GM23338 (cell line): ENCODE data around the gene INPP5D. TPM values are rescaled to one million over a fixed set of nuclear protein-coding genes. Genes with fewer than 3 reads are reported as not detected.

ENCODE experiments used
- ATAC-seq: fragments of 200-7000 bp; cut with Tn5 transposase; 3 replicates; pipeline ENCODE4 v1.9.1; 2020
- DNase-seq: peaks from one replicate; pipeline ENCODE4 v3.0.0-alpha.2; 2015; ENCODE audit warnings: low spot score
- H2AFZ ChIP-seq: fragments of 200-600 bp; sonication (generic); 2 replicates; pipeline ENCODE4 v1.8.0; 2016; ENCODE audit warnings: antibody characterized with exemption, mild to moderate bottlenecking, moderate library complexity
- H3F3A ChIP-seq: fragments of 200-600 bp; sonication (generic); replicated peaks from 2 replicates; pipeline ENCODE4 v1.8.0; 2017; ENCODE audit warnings: antibody characterized with exemption, mixed run types, low read depth
- H3K27ac ChIP-seq: fragments of 200-600 bp; sonication (generic); 2 replicates; pipeline ENCODE4 v1.6.1; 2016; ENCODE audit warnings: low read depth
- H3K27me3 ChIP-seq: fragments of 200-600 bp; sonication (generic); 2 replicates; pipeline ENCODE4 v1.8.0; 2016; ENCODE audit warnings: mild to moderate bottlenecking, mixed run types, moderate library complexity; ENCODE audit not compliant: insufficient read depth
- H3K36me3 ChIP-seq: fragments of 200-600 bp; sonication (generic); 2 replicates; pipeline ENCODE4 v1.8.0; 2016; ENCODE audit warnings: mild to moderate bottlenecking; ENCODE audit not compliant: insufficient read depth
- H3K4me1 ChIP-seq: fragments of 200-600 bp; sonication (generic); 2 replicates; pipeline ENCODE4 v1.8.0; 2016; ENCODE audit warnings: mild to moderate bottlenecking, moderate library complexity; ENCODE audit not compliant: insufficient read depth
- H3K4me2 ChIP-seq: fragments of 200-600 bp; sonication (generic); 2 replicates; pipeline ENCODE4 v1.7.1; 2017; ENCODE audit warnings: mixed run types
- H3K4me3 ChIP-seq: fragments of 200-600 bp; sonication (generic); 2 replicates; pipeline ENCODE4 v1.6.1; 2016; ENCODE audit warnings: mixed run types
- H3K79me2 ChIP-seq: fragments of 200-600 bp; sonication (generic); replicated peaks from 2 replicates; pipeline ENCODE4 v1.8.0; 2017; ENCODE audit warnings: mild to moderate bottlenecking; ENCODE audit not compliant: insufficient read depth
- H3K9me2 ChIP-seq: fragments of 200-600 bp; sonication (generic); 2 replicates; pipeline ENCODE4 v1.8.0; 2017; ENCODE audit not compliant: insufficient read depth
- H4K20me1 ChIP-seq: fragments of 200-600 bp; sonication (generic); replicated peaks from 2 replicates; pipeline ENCODE4 v1.8.0; 2017; ENCODE audit warnings: mild to moderate bottlenecking; ENCODE audit not compliant: insufficient read depth
- H3K27ac Mint-ChIP-seq: 2 replicates; pipeline ENCODE4 v1.8.0; 2020; ENCODE audit warnings: inconsistent platforms, mild to moderate bottlenecking, moderate library complexity, mixed read lengths
- H3K27me3 Mint-ChIP-seq: 3 replicates; pipeline ENCODE4 v1.8.0; 2022; ENCODE audit warnings: low read depth, mild to moderate bottlenecking, moderate library complexity, mixed read lengths, inconsistent platforms; ENCODE audit not compliant: insufficient read depth, poor library complexity
- H3K36me3 Mint-ChIP-seq: 3 replicates; pipeline ENCODE4 v1.8.0; 2021; ENCODE audit warnings: low read depth, mild to moderate bottlenecking, inconsistent platforms, moderate library complexity, mixed read lengths
- H3K4me1 Mint-ChIP-seq: 3 replicates; pipeline ENCODE4 v1.8.0; 2020; ENCODE audit warnings: mild to moderate bottlenecking, inconsistent platforms, mixed read lengths
- H3K4me3 Mint-ChIP-seq: 3 replicates; pipeline ENCODE4 v1.8.0; 2021; ENCODE audit warnings: moderate library complexity, mild to moderate bottlenecking, inconsistent platforms, mixed read lengths
- H3K9me3 Mint-ChIP-seq: 3 replicates; pipeline ENCODE4 v1.8.0; 2020; ENCODE audit warnings: moderate library complexity, mild to moderate bottlenecking, inconsistent platforms, mixed read lengths
- CREB1 ChIP-seq: fragments of 250-450 bp; sonication (Bioruptor Pico); IDR thresholded peaks from 2 replicates; pipeline ENCODE4 v1.5.0; 2020; ENCODE audit warnings: low read depth, mild to moderate bottlenecking, moderate library complexity
- CTCF ChIP-seq, 2 experiments: fragments of 200-600 bp in 1 of 2; sonication (generic) in 1 of 2; conservative IDR thresholded peaks; 2 replicates each; pipeline versions ENCODE4 v1.5.1 to v1.6.1; 2016 to 2017; ENCODE audit warnings: antibody characterized with exemption in 2 of 2, low read depth in 2 of 2, mild to moderate bottlenecking in 2 of 2, moderate library complexity in 1 of 2
- EZH2 ChIP-seq: fragments of 200-600 bp; sonication (generic); IDR thresholded peaks from one replicate; pipeline ENCODE4 v1.8.0; 2017; ENCODE audit warnings: antibody characterized with exemption, mild to moderate bottlenecking, low read depth; ENCODE audit not compliant: unreplicated experiment
- EZH2phosphoT487 ChIP-seq: fragments of 200-600 bp; sonication (generic); IDR thresholded peaks from one replicate; pipeline ENCODE4 v1.8.1; 2018; ENCODE audit warnings: antibody characterized with exemption; ENCODE audit not compliant: unreplicated experiment
- JUNB ChIP-seq: IDR thresholded peaks from one replicate; pipeline ENCODE4 v1.6.1; 2016; ENCODE audit warnings: antibody characterized with exemption; ENCODE audit not compliant: unreplicated experiment
- NANOG ChIP-seq: IDR thresholded peaks from 2 replicates; pipeline ENCODE4 v1.6.1; 2016; ENCODE audit warnings: antibody characterized with exemption, borderline replicate concordance
- POLR2AphosphoS5 ChIP-seq: IDR thresholded peaks from 2 replicates; pipeline ENCODE4 v1.6.1; 2016; ENCODE audit warnings: antibody characterized with exemption, low read depth
- STAT1 ChIP-seq: IDR thresholded peaks from one replicate; pipeline ENCODE4 v1.6.1; 2016; ENCODE audit warnings: antibody characterized with exemption; ENCODE audit not compliant: unreplicated experiment
- ZNF114 ChIP-seq: fragments of 250-450 bp; sonication (Bioruptor Pico); IDR thresholded peaks from 2 replicates; pipeline ENCODE4 v1.5.0; 2020; ENCODE audit warnings: mild to moderate bottlenecking, moderate library complexity
- ZNF331 ChIP-seq: fragments of 250-450 bp; sonication (Bioruptor Pico); IDR thresholded peaks from 2 replicates; pipeline ENCODE4 v1.5.0; 2020; ENCODE audit warnings: low read depth, mild to moderate bottlenecking, moderate library complexity
- polyA plus RNA-seq: library from polyadenylated mRNA; unstranded; fragments of >200 nt; fragmentation: Nextera tagmentation; extraction: Ambion mirVana; gene quantifications from 2 replicates; pipeline ENCODE4 v1.2.1, GENCODE V29; 2016
- total RNA-seq: library from RNA; depleted of rRNA; stranded (reverse); fragments of >200 nt; shearing (Covaris generic); gene quantifications from 2 replicates; pipeline ENCODE4 v1.2.3, GENCODE V29; 2014
- TF ChIP-seq, protein P1 (sequence below): IDR thresholded peaks from 2 replicates; pipeline ENCODE4 v1.6.1; 2016; ENCODE audit warnings: antibody characterized with exemption
- TF ChIP-seq, protein P2 (sequence below): IDR thresholded peaks from one replicate; pipeline ENCODE4 v1.6.1; 2018; ENCODE audit warnings: antibody characterized with exemption; ENCODE audit not compliant: unreplicated experiment

The INPP5D gene
- total and polyA plus RNA-seq, 2 experiments from 2014 or later = 6.6 to 8.3 TPM

- TF ChIP-seq STAT1 = no peak
- no peak for TF ChIP-seq EZH2phosphoT487
- no peak for TF ChIP-seq ZNF331 (CRISPR knock-in tag)
- no peak for TF ChIP-seq JUNB
- TF ChIP-seq EZH2 = no peak
- TF ChIP-seq, protein P1, sequence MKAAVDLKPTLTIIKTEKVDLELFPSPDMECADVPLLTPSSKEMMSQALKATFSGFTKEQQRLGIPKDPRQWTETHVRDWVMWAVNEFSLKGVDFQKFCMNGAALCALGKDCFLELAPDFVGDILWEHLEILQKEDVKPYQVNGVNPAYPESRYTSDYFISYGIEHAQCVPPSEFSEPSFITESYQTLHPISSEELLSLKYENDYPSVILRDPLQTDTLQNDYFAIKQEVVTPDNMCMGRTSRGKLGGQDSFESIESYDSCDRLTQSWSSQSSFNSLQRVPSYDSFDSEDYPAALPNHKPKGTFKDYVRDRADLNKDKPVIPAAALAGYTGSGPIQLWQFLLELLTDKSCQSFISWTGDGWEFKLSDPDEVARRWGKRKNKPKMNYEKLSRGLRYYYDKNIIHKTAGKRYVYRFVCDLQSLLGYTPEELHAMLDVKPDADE = no peak
- TF ChIP-seq ZNF114 (CRISPR knock-in tag) = no peak
Observed at GRCh38 chr2:233092432-233093165, 32.5 kb downstream of the INPP5D start (continued).

- Histone ChIP-seq H4K20me1 (no peaks in the 10 kb centered on the region), H3K27me3 (no peaks in the 10 kb centered on the region), H3K27ac (no peak overlapping the region), H3K4me1 (no peaks in the 10 kb centered on the region), H3K36me3 (no peaks in the 10 kb centered on the region), H3F3A (no peaks in the 10 kb centered on the region), H3K9me2 (no peaks in the 10 kb centered on the region), H2AFZ (no peak overlapping the region), H3K4me3 (no peak overlapping the region), H3K4me2 (no peak overlapping the region), H3K79me2 (no peaks in the 10 kb centered on the region)
- H3K4me3 Mint-ChIP-seq = no peak overlapping the region
- H3K27ac Mint-ChIP-seq = no peak overlapping the region
- ATAC-seq (no peak), DNase-seq (no peak)
- H3K27me3 Mint-ChIP-seq = no peaks in the 10 kb centered on the region
- H3K4me1 Mint-ChIP-seq = peaks cover 6% of the 10 kb centered on the region; the same call in 1 of the 3 replicates
- no peaks in the 10 kb centered on the region for H3K36me3 Mint-ChIP-seq
- no peaks in the 10 kb centered on the region for H3K9me3 Mint-ChIP-seq
- TF ChIP-seq, protein P1 = no peak
- no peak for TF ChIP-seq STAT1
- TF ChIP-seq JUNB = no peak
- TF ChIP-seq POLR2AphosphoS5 = no peak
- TF ChIP-seq, protein P2, sequence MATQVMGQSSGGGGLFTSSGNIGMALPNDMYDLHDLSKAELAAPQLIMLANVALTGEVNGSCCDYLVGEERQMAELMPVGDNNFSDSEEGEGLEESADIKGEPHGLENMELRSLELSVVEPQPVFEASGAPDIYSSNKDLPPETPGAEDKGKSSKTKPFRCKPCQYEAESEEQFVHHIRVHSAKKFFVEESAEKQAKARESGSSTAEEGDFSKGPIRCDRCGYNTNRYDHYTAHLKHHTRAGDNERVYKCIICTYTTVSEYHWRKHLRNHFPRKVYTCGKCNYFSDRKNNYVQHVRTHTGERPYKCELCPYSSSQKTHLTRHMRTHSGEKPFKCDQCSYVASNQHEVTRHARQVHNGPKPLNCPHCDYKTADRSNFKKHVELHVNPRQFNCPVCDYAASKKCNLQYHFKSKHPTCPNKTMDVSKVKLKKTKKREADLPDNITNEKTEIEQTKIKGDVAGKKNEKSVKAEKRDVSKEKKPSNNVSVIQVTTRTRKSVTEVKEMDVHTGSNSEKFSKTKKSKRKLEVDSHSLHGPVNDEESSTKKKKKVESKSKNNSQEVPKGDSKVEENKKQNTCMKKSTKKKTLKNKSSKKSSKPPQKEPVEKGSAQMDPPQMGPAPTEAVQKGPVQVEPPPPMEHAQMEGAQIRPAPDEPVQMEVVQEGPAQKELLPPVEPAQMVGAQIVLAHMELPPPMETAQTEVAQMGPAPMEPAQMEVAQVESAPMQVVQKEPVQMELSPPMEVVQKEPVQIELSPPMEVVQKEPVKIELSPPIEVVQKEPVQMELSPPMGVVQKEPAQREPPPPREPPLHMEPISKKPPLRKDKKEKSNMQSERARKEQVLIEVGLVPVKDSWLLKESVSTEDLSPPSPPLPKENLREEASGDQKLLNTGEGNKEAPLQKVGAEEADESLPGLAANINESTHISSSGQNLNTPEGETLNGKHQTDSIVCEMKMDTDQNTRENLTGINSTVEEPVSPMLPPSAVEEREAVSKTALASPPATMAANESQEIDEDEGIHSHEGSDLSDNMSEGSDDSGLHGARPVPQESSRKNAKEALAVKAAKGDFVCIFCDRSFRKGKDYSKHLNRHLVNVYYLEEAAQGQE = no peak
- TF ChIP-seq CREB1 (CRISPR knock-in tag) = no peak
- TF ChIP-seq ZNF114 (CRISPR knock-in tag) = no peak
- no peak for TF ChIP-seq ZNF331 (CRISPR knock-in tag)
- TF ChIP-seq NANOG = no peak
- no peak for TF ChIP-seq EZH2phosphoT487
- no peak for TF ChIP-seq EZH2
- TF ChIP-seq CTCF (conservative IDR thresholded peaks at IDR 0.05; ENCODE audit: low read depth in 2 of 2) = no peak
Observed at GRCh38 chr2:233093166-233093448, 33.0 kb downstream of the INPP5D start.
